WTC11 (cell line): ENCODE results near the gene PITHD1. TPM values are rescaled to one million over a fixed set of nuclear protein-coding genes. Genes with fewer than 3 reads are reported as not detected.

Source experiments
- AR ChIP-seq: fragments of 250-450 bp; sonication (Bioruptor Pico); IDR thresholded peaks from 2 replicates; pipeline ENCODE4 v1.9.0; 2021; ENCODE audit warnings: mild to moderate bottlenecking
- ARID4B ChIP-seq: sonication (generic); formaldehyde crosslinking; IDR thresholded peaks from 2 replicates; pipeline ENCODE4 v1.8.0; 2023; ENCODE audit warnings: missing genetic modification reagents, mild to moderate bottlenecking, borderline replicate concordance
- ATF1 ChIP-seq: sonication (generic); formaldehyde crosslinking; IDR thresholded peaks from 2 replicates; pipeline ENCODE4 v1.8.1; 2023; ENCODE audit warnings: mild to moderate bottlenecking, moderate library complexity, missing genetic modification reagents
- ATF6 ChIP-seq: sonication (generic); formaldehyde crosslinking; IDR thresholded peaks from 2 replicates; pipeline ENCODE4 v1.8.1; 2023; ENCODE audit warnings: mild to moderate bottlenecking, missing genetic modification reagents
- CDX4 ChIP-seq: fragments of 250-450 bp; sonication (Bioruptor Pico); IDR thresholded peaks from 2 replicates; pipeline ENCODE4 v1.9.0; 2021; ENCODE audit warnings: moderate library complexity, mild to moderate bottlenecking, inconsistent platforms, borderline replicate concordance
- ELF4 ChIP-seq: sonication (generic); formaldehyde crosslinking; IDR thresholded peaks from 2 replicates; pipeline ENCODE4 v1.8.1; 2022; ENCODE audit warnings: low read depth, mild to moderate bottlenecking, moderate library complexity, missing genetic modification reagents
- ERG ChIP-seq: fragments of 250-450 bp; sonication (Bioruptor Pico); IDR thresholded peaks from 2 replicates; pipeline ENCODE4 v1.8.0; 2021; ENCODE audit warnings: mild to moderate bottlenecking
- HMGXB4 ChIP-seq: sonication (generic); formaldehyde crosslinking; IDR thresholded peaks from 2 replicates; pipeline ENCODE4 v1.8.1; 2023; ENCODE audit warnings: mild to moderate bottlenecking, moderate library complexity, missing genetic modification reagents
- MYBL2 ChIP-seq: sonication (generic); formaldehyde crosslinking; IDR thresholded peaks from 2 replicates; pipeline ENCODE4 v1.8.1; 2023; ENCODE audit warnings: mild to moderate bottlenecking, moderate library complexity, missing genetic modification reagents
- NFATC4 ChIP-seq: fragments of 250-450 bp; sonication (Bioruptor Pico); IDR thresholded peaks from 2 replicates; pipeline ENCODE4 v1.9.0; 2021; ENCODE audit warnings: mild to moderate bottlenecking
- PRDM15 ChIP-seq: sonication (generic); formaldehyde crosslinking; IDR thresholded peaks from 2 replicates; pipeline ENCODE4 v1.8.0; 2022; ENCODE audit warnings: missing genetic modification reagents
- SOX15 ChIP-seq: fragments of 250-450 bp; sonication (Bioruptor Pico); IDR thresholded peaks from 2 replicates; pipeline ENCODE4 v1.9.0; 2021; ENCODE audit warnings: mild to moderate bottlenecking
- TEAD4 ChIP-seq: sonication (generic); formaldehyde crosslinking; IDR thresholded peaks from 2 replicates; pipeline ENCODE4 v1.8.0; 2022; ENCODE audit warnings: mild to moderate bottlenecking, missing genetic modification reagents
- USF2 ChIP-seq: sonication (generic); formaldehyde crosslinking; IDR thresholded peaks from 2 replicates; pipeline ENCODE4 v1.8.1; 2023; ENCODE audit warnings: mild to moderate bottlenecking, missing genetic modification reagents, moderate library complexity
- ZNF138 ChIP-seq: sonication (generic); formaldehyde crosslinking; conservative IDR thresholded peaks from 2 replicates; pipeline ENCODE4 v1.8.1; 2022; ENCODE audit warnings: mild to moderate bottlenecking, moderate library complexity, missing genetic modification reagents
- ZNF263 ChIP-seq: sonication (generic); formaldehyde crosslinking; IDR thresholded peaks from 2 replicates; pipeline ENCODE4 v1.8.1; 2022; ENCODE audit warnings: low read depth, mild to moderate bottlenecking, moderate library complexity, missing genetic modification reagents
- ZNF512 ChIP-seq: sonication (generic); formaldehyde crosslinking; IDR thresholded peaks from 2 replicates; pipeline ENCODE4 v1.8.1; 2022; ENCODE audit warnings: missing genetic modification reagents, borderline replicate concordance
- total RNA-seq: library from RNA; stranded (reverse); gene quantifications from 3 replicates; pipeline ENCODE4 v1.2.3, GENCODE V29; 2021

PITHD1 gene
- total RNA-seq, 1 experiment from 2014 or later, result 66.2 TPM

- TF ChIP-seq USF2 (CRISPR knock-in tag) (no peak), ATF1 (CRISPR knock-in tag) (peak; percentile 72; the same call in 1 of the 2 replicates), ZNF138 (no peak), ELF4 (CRISPR knock-in tag) (no peak), NFATC4 (CRISPR knock-in tag) (no peak), ATF6 (CRISPR knock-in tag) (no peak), SOX15 (CRISPR knock-in tag) (no peak), ZNF263 (CRISPR knock-in tag) (no peak), AR (no peak), MYBL2 (CRISPR knock-in tag) (no peak), PRDM15 (CRISPR knock-in tag) (no peak), HMGXB4 (CRISPR knock-in tag) (peak; percentile 76), ARID4B (CRISPR knock-in tag) (peak; percentile 76; the same call in 1 of the 2 replicates), CDX4 (CRISPR knock-in tag) (no peak), ERG (CRISPR knock-in tag) (0 out of 2 replicates have a peak, but pooled peaks have one; percentile 35), TEAD4 (CRISPR knock-in tag) (no peak), ZNF512 (CRISPR knock-in tag) (no peak)
Measured at GRCh38 chr1:23777979-23778814, at the start of gene PITHD1 (continued).
